HCEC 1CT (cell line): ENCODE data around the gene SECTM1.
A peak's percentile ranks its signal among the peaks of the same experiment; 100 is the strongest.

Experiments
- DNase-seq: peaks from one replicate; pipeline ENCODE4 v3.0.0-alpha.2; 2017

Gene SECTM1

GRCh38 chr17:82277851-82278250 is 55.7 kb downstream of the SECTM1 start:
- no peak for DNase-seq

- DNase-seq: no peak
Measured at GRCh38 chr17:82276938-82277337, 56.6 kb downstream of the SECTM1 start.

GRCh38 chr17:82275326-82275725 is 58.2 kb downstream of the SECTM1 start:
- DNase-seq: no peak

GRCh38 chr17:82274134-82275020 is 59.2 kb downstream of the SECTM1 start:
- DNase-seq: no peak

GRCh38 chr17:82273327-82274133 is 60.0 kb downstream of the SECTM1 start, which contains the start of gene CSNK1D:
TSS of gene CSNK1D (minus strand) at chr17:82273700. CDS start at chr17:82273381, 319 bp downstream.
- DNase-seq: peak; percentile 82

GRCh38 chr17:82272495-82273326 is 60.9 kb downstream of the SECTM1 start:
- DNase-seq: no peak

- DNase-seq: no peak
Measured at GRCh38 chr17:82271401-82271800, 62.2 kb downstream of the SECTM1 start.
